Astrocyte of the spinal cord (primary cell): ENCODE results near the gene CHST13.

Experiments used
- DNase-seq: peaks from one replicate; pipeline ENCODE4 v3.0.0; 2011; ENCODE audit warnings: low read depth, low spot score
- H3K4me3 ChIP-seq: 2 replicates; pipeline ENCODE4 v1.5.1; 2011; ENCODE audit warnings: low read depth, mild to moderate bottlenecking, low read length, moderate library complexity
- CTCF ChIP-seq: IDR thresholded peaks from 2 replicates; pipeline ENCODE4 v1.5.1; 2012; ENCODE audit warnings: low read depth, mild to moderate bottlenecking, low read length, inconsistent platforms
- in situ Hi-C: cut with HindIII; loops from 2 replicates; pipeline ENCODE4 v1.10.0; 2017; ENCODE audit warnings: low sequenced_read_pairs

CHST13 gene

DNA sequence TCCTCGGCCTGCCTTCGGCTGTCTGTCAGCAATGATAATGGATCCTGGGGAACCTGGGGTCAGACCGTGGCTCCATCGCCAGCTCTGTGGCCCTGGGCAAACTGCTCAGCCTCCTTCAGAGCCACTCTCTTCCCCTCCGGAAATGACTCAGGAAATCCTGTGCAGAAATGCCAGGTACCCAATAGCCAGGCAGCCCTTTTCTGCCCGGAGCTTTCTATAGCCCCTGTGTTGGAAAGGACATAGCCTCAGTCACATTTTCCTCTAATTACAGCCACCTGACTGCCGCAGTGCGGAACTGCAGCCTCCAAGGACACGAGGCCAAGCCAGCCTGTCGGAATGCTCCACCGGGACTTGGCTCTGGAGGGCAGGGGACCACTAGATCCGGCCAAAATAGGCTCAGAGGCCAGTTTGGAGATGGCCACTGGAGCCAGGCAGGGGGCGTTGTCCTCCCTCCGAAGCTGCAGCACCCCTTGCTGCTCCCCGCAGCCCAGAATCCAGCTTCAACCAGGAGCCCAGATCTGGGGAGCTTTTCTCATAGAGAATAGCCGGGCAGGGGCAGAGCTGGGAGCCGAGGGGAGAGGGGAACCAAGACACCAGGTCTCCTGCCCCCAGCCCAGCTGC, 36.7 kb upstream of the CHST13 start:
- no peak for TF ChIP-seq CTCF
- in situ Hi-C loops, result no loop called here
- H3K4me3 ChIP-seq, result no peak overlapping the region

GRCh38 chr3:126488185-126488584, 35.8 kb upstream of the CHST13 start:
- no peak overlapping the region for H3K4me3 ChIP-seq
- DNase-seq, result no peak
- TF ChIP-seq CTCF, result no peak
- in situ Hi-C loops, result no loop called here

More for the DNA sequence above, 36.7 kb upstream of the CHST13 start:
- no peak for DNase-seq

DNA sequence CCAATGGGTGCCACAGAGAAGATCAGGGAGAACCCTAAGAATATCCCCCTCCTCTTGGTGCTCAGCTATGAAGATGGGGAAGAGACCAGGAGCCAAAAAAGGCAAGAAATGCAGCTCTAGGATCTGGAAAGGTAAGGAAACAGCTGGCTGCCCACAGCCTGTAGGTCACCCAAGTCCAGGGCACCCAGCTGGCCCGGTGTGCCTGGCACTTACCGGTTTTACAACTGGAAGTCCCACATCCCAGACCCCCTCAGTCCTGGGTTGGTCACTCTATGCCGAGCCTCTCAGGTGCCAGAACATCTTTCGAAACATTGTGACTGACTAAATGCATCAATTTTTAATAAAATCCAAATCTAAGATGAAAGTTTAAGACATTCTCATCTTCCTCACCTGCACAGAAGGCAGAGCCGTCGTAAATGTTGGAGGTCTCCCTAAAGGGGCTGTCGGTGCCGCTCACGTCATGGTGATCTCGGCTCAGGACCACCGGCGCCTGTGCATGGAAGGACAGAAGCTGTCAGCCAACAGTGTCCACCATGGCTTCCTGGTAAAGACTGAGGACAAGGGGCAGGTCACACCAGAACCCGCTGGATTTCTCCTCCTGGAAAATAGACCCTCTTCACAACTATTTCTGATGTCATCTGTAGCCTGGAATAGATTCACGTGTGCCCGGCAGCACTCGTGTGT, 34.9 kb upstream of the CHST13 start:
- in situ Hi-C loops, result no loop called here
- TF ChIP-seq CTCF, result no peak
- H3K4me3 ChIP-seq, result no peak overlapping the region
- DNase-seq, result no peak

GRCh38 chr3:126490619-126491018, 33.3 kb upstream of the CHST13 start:
- in situ Hi-C loops, result no loop called here
- no peak overlapping the region for H3K4me3 ChIP-seq
- DNase-seq, result no peak
- TF ChIP-seq CTCF, result no peak

GRCh38 chr3:126491221-126492013, 32.5 kb upstream of the CHST13 start:
- DNase-seq, result no peak
- no peak overlapping the region for H3K4me3 ChIP-seq
- no peak for TF ChIP-seq CTCF
- in situ Hi-C loops, result no loop called here

- no peak for TF ChIP-seq CTCF
- in situ Hi-C loops, result no loop called here
- DNase-seq, result no peak
- H3K4me3 ChIP-seq, result no peak overlapping the region
Measured at GRCh38 chr3:126493051-126493450, 30.9 kb upstream of the CHST13 start.
